C1 segment of cervical spinal cord (tissue), 14 donors: ENCODE measurements around the gene LRRN4.
"Not testable (repeated sequence)": the region's sequence is repeated elsewhere in the genome, so short reads cannot be mapped to it uniquely, and the experiment has no call there.

Experiments used
- DNase-seq, 14 donors: peaks; one replicate each; lab custom pipeline; 2025; lab: John Stamatoyannopoulos, UW

Gene LRRN4

DNA sequence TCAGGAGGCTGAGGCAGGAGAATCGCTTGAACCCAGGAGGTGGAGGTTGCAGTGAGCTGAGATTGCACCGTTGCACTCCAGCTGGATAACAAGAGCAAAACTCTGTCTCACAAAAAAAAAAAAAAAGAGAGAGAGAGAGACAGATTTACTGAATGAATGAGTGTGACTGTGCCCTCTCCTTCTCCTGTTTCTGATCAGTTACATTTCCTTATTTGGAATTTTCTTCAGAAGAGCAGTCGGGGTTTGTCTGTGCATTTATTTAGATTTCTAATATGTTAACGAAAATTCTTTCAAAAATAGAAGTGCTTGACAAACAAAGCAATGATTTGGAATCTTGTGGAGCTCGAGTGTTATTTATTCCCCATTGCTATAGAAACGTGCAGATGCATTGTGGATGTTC, 6.4 kb upstream of the LRRN4 start:
- DNase-seq, result no peak

DNA sequence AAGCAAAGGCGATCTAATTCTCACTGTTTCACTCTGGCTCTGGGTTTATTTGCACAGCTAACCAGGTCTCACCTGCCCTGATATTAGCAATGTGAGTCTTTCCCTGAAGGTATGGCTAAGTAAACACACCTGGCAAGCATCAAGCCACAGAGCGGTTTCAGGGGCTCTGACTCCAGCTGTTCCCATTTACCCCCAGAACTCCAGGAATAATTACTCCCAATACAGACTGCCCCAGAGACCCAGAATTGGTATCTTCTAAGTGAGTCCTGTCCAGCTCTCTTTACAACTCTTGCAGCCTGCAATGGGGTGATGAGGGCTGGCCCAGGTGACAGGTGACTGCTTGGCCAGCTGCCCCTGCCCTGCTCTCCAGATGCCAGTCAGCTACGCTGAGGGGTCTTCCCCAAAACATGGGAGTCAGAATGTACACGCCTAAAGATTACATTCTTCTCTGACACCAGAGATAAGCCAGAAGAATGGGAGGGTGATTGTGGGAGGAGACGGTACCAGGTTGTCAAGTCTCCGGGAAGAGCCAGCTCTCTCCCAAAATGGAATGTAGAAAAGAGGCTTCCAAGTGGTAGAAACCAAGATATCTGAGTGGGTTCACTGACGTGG, 4.9 kb upstream of the LRRN4 start:
- DNase-seq, result no peak

DNA sequence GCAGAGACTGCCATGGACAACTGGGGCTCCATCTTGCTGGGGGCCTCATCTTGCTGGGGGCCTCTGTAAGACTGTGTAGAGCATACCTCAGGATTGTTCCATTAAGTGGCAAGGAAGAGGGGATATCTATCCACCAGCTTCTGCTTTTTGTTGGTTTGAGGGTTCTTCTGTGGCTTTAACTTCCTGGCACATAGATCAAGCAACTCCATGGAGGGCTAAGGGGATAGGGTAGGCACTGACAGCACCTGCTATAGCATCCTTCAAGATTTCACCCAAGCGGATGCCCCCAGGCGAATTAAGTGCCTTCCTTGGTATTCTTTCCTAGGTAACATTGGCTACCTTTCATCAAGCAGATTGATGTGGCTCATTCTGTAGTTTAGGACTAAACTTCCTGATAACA, 3.8 kb upstream of the LRRN4 start:
- DNase-seq, result no peak

DNA sequence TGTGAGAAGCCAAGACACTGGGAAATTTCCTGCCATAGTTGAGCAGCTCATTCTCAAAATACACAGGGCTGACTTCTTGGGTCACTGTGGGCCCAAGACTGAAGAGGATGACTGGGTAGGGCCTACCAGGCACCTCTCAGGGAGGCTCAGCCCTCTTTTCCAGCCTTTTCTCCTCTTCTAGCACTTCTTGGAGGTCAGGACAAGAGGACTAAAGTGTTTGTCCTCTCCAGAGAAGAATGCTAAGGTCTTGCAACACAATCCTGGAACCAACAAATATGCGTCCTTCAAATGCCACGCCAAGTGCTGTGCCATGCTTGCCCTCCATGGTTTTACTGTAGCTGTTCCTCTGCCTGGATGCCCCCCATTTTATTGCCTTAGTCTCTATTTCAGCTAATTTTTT, 3.3 kb upstream of the LRRN4 start:
- no peak for DNase-seq

DNA sequence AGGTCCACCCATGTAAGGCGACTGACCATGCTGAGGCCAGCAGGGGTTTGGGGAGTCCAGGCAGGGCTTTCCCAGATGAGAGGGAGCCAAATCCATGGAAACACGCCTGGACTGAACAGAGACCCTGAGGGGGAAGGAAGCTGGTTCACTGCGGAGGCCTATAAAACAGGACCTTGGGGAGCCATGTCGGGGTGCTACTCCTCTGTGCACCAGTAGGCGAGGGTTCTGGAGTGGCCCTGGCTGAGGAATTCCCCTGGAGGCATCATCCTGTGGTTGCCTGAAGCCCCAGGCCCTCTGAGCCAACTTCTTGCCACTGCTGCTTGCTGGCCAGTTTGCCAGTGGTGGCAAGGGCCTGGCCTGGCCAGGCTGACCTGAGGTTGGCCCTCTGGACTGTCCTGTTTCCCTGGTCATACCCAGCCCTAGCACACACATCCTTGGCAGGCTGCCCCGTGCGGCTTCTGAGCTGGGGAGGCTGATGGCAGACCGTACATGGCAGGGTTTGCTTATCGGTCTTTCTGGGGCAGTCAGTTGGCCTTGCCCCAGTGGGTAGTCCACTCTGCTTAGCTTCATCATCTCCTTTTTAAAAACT, 2.2 kb upstream of the LRRN4 start:
- no peak for DNase-seq

DNA sequence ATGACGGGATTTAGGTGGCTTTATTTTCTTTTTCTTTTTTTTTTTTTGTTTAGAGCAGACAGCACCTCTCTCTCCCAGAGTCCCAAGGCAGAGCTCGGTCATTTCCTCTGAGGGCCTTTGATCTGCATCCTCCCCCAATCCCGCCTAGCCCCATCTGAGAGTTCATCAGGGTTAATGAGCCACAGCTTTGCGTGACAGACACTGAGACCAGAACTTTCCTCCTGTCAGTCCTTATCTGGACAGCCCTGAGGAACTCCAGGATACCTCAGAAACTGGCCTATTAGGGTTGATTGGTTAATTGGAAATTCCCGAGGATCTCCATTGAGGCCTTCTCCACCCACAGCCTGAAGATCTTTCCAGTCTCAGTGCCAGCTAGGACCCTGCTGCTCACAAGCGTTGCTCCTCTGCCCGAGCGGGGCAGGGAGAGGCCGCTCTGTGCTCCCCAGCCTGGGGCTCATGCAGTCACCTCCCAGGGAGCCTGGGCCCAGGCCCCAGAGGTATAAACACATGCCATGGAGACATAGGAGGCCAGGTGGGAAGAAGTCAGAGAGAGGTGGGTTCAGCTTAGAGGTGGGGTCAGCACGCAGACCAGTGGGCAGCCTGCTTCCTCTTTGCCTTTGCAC, 1.4 kb upstream of the LRRN4 start:
- no peak for DNase-seq

DNA sequence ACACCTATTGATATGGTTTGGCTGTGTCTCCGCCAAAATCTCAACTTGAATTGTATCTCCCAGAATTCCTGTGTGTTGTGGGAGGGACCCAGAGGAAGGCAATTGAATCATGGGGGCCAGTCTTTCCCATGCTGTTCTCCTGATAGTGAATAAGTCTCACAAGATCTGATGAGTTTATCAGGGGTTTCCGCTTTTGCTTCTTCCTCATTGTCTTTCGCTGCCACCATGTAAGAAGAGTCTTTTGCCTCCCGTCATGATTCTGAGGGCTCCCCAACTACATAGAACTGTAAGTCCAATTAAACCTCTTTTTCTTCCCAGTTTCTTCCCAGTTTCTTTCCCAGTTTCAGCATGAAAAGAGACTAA, 810 bp upstream of the LRRN4 start:
- not testable (repeated sequence) for DNase-seq

DNA sequence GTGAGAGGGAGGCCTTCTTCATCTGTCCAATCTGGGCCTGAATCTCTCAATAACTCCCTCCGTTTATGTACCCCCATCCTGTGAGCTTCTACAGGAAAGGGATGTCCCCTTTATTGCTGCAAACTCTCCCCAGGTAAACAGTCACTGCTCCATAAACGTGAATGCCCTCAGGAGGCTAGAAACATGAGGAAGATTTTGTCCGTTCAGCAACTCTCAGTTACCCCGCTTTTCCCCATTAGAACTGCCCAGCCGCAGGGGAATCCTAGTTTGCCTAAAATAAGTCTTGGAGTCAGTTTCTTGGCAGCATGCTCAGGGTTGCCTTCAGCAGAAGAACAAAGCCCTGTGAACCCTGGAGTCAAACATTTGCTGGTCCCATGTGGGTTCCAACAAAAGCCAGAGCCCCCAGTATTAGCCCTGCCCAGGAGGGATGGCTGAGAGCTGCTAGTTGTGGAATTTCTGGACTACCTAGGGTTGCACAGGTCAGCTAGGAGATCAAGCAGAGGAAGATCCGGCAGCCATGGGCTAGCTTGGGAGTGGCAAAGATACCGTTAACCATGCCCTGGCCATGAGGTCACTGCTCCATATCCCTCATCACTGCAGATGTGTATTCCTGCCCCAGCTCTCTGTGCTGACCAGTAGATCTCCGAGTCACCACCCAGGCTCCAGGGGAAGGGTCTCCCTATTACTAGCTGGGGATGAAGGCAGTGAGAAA, 640 bp downstream of the LRRN4 start:
- no peak for DNase-seq

DNA sequence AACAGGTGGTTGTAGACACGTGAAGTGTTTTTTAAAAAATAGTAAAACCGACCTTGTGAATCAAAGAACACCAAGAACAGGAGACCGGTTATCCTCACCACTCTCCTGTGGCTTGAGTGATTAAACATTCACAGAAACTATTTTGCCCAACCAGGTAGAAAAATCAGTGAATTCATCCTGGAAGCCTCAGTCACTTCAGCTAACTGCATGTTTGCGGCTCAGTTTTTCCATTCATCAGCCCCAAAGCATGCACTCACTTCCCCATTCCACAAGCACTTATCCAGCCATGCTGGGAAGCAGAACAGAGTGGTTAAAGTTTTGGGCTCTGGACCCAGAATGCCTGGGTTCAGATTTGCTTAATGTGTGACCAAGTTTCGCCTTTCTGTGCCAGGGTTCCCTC, 2.4 kb downstream of the LRRN4 start:
- no peak for DNase-seq

DNA sequence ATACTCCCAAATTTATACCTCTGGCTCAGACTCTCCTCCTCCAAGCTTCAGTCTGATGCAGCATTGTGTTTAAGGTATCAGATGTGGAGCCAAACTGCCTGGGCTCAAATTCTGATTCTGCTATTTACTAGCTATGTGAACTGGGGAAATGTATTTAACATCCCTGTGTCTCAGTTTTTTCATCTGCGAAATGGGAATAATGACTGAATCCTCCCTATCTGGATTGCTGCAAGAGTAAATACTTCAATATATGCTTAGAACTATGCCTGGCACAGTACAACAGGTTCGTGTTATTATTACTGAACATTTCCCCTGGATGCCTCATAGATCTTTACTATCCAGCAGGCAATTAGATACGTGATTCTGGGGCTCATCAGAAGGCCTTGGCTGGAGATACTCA, 5.5 kb downstream of the LRRN4 start:
- no peak for DNase-seq

DNA sequence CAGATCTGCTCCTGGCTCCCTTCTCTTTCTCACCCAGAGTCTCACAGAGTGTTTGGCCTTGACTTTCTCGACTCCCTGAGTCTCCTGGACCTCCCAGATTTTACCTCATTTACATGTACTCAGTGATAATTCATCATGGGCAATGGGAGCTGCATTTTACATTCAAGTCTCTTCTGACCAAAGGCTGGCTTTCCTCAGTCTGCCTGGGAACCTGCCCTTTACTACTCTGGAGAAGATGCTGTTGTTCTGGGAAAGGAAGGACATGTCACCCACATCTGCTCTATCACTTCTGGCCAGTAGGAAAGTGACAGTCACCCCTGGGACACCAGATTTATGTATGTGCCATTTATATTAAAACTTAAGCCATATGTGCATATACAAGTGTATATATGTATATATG, 7.4 kb downstream of the LRRN4 start:
- DNase-seq, result no peak

DNA sequence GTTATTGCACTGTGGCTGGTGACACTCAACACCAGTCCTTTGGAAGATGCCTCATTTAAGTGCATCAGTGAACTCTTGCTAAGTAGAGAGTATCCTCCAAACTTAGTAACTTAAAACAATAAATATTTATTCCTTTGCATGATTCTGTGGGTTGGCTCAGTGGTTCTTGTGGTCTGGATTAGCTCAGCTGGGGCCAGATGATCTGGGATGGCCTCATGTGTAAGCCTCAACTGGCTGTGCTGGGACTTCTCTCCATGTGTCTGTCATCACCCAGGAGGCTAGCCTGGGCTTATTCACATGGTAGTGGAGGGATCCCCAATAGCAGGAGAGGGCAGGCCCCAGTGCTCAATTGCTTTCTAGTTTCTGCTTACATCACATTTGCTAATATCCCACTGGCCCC, 8.3 kb downstream of the LRRN4 start:
- no peak for DNase-seq

DNA sequence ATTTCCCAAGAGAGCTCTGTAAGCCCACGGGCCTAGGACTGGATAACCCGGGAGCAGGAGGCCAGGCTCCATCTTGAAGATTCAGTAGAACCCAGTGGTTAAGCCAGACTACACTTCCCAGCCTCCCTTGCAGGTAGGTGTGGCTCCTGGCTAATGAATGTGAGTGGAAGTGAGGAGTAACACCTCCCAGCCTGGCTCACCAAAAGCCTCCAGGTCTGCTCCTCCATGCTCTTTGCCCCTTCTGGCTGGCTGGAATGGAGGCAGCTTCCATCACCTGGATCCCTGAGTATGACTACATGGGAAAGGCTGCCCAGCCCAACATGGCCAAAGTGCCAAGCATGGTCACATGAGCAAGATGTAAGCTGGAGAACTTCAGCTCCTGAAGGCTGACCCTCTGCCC, 9.7 kb downstream of the LRRN4 start:
- DNase-seq, result no peak

DNA sequence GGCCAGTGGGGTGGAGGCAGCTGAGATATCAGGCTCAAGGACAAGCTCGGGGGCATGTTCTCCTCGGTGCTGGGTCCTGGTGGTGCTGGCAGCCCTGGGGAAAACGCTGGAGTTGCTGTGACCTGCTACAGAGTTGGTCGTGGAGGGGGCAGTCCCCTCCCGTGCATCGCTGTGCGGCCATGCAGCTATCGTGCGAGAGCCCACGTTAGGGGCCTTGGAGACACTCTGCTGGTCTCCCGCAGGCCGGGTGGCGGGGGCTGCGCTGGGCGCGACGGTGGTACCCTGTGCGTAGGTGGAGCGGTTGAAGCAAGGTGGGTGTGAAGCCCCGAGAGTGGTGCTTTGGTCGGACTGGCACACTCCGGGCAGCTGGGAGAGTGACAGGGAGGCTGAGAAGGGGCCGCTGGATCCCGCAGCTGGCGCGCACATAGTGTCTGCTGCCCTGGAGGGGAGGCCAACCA, 12.0 kb downstream of the LRRN4 start:
- DNase-seq, result no peak

DNA sequence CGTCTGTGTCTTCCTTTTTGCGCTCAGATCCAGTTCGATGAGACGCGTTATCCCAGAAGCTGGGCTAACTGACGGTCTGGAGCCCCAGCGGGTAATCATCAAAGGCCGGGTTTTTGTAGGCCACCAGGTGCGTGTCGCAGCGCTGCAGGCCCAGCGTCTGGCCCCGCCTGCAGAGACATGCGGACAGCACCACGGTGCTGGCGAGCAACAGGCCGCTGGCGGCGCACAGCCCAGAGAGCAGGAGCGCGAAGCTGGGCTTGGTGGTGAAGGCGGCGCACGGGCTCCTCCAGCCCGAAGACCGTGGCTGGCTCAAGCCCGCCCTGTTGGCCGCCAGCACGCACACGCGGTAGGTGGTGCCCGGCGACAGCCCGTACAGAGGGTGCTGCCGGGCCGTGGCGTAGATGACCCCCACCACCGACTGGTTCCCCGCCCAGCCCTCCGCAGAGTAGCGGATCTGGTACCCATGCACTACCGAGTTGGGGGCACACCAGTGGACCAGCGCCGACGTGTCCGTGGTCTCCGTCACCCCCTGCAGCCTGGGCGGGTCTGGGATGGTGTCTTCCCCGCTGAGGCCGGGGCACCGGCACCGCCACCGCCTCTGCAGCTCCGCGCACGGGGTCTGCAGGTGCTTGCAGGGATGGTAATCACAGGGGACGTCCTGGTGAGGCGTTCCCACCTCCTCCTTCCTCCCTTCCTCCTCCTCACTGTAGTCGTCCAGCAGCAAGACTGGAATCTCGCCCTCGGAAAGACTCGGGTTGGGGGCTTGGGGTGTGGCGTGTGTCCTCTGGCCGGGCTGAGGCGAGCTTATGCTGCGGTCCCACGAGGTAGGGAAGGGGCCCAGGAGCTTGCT, 12.7 kb downstream of the LRRN4 start:
- no peak for DNase-seq

DNA sequence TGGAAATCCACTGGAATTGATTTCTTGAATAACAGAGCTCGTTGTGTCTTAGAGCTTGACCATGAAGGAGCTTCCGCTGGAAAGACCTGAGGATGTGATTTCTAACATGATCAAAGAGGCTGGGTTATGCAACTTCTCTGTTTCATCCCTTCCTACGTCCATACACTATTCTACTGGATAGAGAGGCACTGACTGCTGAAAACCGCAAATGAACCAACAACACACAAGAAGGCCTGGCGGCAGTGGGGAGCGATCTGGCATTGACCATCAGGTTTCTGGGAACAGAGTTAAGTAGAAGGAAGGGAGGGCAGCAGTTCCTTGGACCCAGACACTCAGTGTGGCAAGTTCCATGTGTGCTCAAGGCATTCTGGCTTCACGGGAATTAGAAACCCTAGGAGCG, 13.3 kb downstream of the LRRN4 start:
- DNase-seq, result no peak

DNA sequence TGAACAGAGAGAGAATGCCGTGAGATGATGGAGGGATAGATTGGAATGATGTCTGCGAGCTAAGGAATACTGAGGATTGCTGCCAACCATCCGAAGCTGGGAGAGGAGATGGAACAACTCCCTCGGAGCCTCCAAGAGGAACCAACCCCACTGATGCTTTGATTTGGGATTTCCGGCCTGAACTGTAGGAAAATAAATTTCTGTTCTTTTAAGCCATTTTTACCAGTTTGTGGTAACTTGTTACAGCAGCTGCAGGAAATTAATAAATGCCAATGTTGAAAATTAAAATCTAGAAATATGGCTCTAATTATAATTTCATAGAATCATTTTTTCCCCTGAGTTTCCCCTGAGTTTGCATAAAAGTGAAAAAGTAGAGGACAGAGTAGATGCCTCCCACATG, 14.1 kb downstream of the LRRN4 start:
- DNase-seq, result no peak

DNA sequence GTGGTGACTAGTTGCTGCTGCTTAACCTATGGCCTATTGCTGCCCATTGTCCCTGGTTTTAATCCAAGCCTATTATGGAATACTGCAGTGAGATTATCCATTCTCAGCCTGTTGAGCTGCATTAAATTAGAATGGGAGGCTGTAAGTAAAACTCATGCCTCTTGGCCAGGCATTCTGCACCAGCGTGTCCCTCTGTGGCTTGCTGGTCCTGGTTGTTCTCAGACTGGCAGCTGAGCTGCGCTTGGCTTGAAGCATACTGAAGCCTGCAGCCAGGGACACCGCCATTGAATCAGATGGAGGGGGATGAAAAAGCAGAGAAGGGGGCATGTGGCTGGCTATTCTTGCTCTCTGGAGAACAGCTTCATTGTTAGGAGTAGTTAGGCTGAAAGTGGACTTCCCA, 15.6 kb downstream of the LRRN4 start:
- DNase-seq, result peak in 7 of 14 donors; percentile 8 to 43 (median 24)

DNA sequence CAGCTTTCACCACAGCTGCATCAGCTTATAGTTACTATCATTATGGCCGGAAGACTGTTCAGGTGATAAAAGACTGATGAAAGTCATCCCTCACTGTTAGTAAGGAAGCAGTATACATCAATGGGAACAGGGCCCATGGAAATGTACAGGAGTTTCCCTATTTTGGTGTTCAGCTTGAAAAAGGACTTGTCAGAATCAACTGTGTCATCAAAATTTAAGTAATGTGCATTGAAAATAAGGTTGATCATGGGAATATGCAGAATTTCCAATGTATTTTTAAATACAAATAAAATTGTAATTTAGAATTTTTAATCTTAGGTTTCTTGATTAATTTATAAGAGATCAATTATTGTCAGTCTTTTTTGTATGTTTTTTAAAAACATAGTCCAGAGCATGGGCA, 16.8 kb downstream of the LRRN4 start:
- no peak for DNase-seq

DNA sequence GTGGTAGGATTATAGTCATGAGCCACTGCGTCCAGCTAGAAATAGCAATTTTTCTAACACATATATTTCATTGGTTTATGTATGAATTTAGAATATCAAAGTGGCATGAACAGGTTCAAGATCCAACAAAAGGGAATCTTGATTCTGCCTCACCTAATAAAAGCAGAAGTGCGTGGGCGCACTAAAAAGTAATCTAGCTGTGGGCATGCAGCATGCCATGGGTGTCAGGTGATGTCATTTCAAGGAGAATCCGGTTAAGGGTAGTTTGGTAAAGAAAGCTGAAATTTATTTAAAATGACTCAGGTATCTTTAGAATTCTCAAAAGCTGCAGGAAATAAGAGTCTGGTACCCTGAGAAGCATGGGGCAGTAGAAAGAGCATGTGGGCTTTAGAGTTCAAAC, 17.6 kb downstream of the LRRN4 start:
- DNase-seq, result no peak

DNA sequence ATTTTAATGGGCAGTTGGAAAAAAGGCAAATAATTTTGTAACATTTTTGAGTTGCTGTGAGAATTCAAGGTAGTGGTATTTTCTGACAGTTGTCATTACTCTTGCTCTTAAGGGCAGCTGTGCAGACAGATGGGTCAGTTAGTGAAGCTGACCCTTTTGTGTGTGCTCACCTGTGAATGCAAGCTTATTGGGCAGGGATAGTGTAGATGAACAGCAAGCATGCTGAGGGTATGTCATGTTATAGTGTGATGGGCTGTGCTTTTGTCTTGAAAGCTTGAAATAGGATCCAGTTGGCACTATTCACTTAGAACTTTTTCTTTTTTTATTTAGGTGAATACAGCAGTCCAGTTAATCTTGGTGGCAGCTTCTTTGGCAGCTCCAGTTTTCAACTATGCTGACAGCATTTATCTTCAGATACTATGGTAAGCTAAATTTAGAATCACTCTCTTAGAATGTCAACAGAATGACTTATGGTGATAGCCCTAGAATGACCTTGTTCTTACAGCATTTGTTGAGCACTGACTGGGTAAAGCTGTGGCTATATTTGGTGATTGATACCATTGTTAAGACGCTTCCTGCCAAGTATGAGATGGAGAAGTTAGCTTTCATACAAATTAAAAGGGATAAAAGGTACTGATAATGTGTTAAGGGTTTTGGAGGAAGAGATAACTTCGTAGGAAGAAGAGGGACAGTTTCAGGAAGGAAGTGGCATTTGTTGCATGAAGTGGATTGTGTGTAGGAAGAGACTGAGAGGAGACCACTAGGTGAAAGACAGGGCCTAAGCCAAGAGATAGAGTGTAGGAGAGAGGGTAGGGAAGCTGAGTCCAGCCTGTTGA, 19.5 kb downstream of the LRRN4 start:
- DNase-seq, result no peak
